ENCODE results near the gene GORAB.

GORAB gene

GRCh38 chr1:170531758-170532657, at the start of gene GORAB:
Gene GORAB (plus strand): TSS chr1:170532166. CDS start chr1:170532224, 58 bp downstream.
- DNase-seq = peak; percentile 99

- peak; percentile 19 for DNase-seq
Measured at GRCh38 chr1:170483051-170483450, 48.9 kb upstream of the GORAB start.

- no peak for DNase-seq
Measured at GRCh38 chr1:170487503-170487902, 44.5 kb upstream of the GORAB start.

GRCh38 chr1:170491291-170491690, 40.7 kb upstream of the GORAB start:
- DNase-seq = no peak

GRCh38 chr1:170494369-170494768, 37.6 kb upstream of the GORAB start:
- peak; percentile 68 for DNase-seq

GRCh38 chr1:170495006-170495405, 37.0 kb upstream of the GORAB start:
- no peak for DNase-seq

- peak; percentile 6 for DNase-seq
Measured at GRCh38 chr1:170498876-170499275, 33.1 kb upstream of the GORAB start.

- DNase-seq = no peak
Measured at GRCh38 chr1:170503665-170504064, 28.3 kb upstream of the GORAB start.

- peak; percentile 25 for DNase-seq
Measured at GRCh38 chr1:170510163-170510562, 21.8 kb upstream of the GORAB start.

GRCh38 chr1:170511038-170511437, 20.9 kb upstream of the GORAB start:
- DNase-seq = no peak

- DNase-seq = no peak
Measured at GRCh38 chr1:170513138-170513537, 18.8 kb upstream of the GORAB start.

GRCh38 chr1:170518185-170518834, 13.7 kb upstream of the GORAB start:
- DNase-seq = no peak

- DNase-seq = no peak
Measured at GRCh38 chr1:170518965-170519364, 13.0 kb upstream of the GORAB start.

- DNase-seq = peak; percentile 67
Measured at GRCh38 chr1:170520601-170521000, 11.4 kb upstream of the GORAB start.

- peak; percentile 35 for DNase-seq
Measured at GRCh38 chr1:170521818-170522217, 10.1 kb upstream of the GORAB start.

- peak; percentile 19 for DNase-seq
Measured at GRCh38 chr1:170530972-170531757, 801 bp upstream of the GORAB start.

GRCh38 chr1:170533298-170533697, 1.3 kb downstream of the GORAB start:
- peak; percentile 83 for DNase-seq

- DNase-seq = no peak
Measured at GRCh38 chr1:170534626-170535147, 2.7 kb downstream of the GORAB start.

GRCh38 chr1:170535418-170535817, 3.5 kb downstream of the GORAB start:
- no peak for DNase-seq

GRCh38 chr1:170536924-170537551, 5.1 kb downstream of the GORAB start:
- DNase-seq = no peak

GRCh38 chr1:170537798-170538503, 6.0 kb downstream of the GORAB start:
- peak; percentile 65 for DNase-seq

GRCh38 chr1:170538687-170539086, 6.7 kb downstream of the GORAB start:
- DNase-seq = no peak
